ENCODE measurements around the gene TMEM163.

DNA sequence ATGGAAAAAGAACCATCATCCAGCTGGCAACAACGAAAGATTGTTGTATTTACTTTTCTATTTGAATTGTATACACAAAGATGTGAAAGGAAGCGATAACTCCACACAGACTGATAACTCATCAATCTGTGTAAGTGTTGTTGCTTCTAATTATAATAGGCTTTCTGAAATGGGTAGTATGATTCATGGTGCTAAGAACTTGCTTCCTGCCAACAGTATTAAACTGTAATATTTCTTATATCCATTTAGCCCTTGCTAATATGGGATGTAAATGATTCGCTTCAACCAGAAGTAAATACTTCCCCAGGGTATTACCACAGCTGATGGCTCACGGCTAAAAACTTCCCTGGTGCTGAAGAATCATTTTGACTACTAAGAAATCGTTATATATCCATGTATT lies 70.2 kb downstream of the TMEM163 start:
- TF ChIP-seq EP300 (IDR thresholded peaks at IDR 0.05): no peak
- TF ChIP-seq POLR2AphosphoS5 (IDR thresholded peaks at IDR 0.05): no peak

Measured in stomach (tissue), 4 donors.